Adipocyte (in vitro differentiated cells): ENCODE measurements around the gene DAPK1.

Experiments
- DNase-seq: peaks from one replicate; pipeline ENCODE4 v3.0.0-alpha.2; 2015; ENCODE audit warnings: low read depth
- H3K27me3 ChIP-seq: replicated peaks from 2 replicates; pipeline ENCODE4 v1.7.0; 2013; ENCODE audit warnings: mild to moderate bottlenecking, low read length, moderate library complexity; ENCODE audit not compliant: control insufficient read depth, insufficient read depth
- H3K36me3 ChIP-seq: 2 replicates; pipeline ENCODE4 v1.7.0; 2013; ENCODE audit warnings: low read length, mild to moderate bottlenecking, moderate library complexity; ENCODE audit not compliant: control insufficient read depth, insufficient read depth, severe bottlenecking
- H3K4me1 ChIP-seq: 2 replicates; pipeline ENCODE4 v1.7.0; 2013; ENCODE audit warnings: mild to moderate bottlenecking, low read length, moderate library complexity; ENCODE audit not compliant: control insufficient read depth, insufficient read depth
- H3K4me3 ChIP-seq: 2 replicates; pipeline ENCODE4 v1.7.0; 2013; ENCODE audit warnings: mild to moderate bottlenecking, low read length, moderate library complexity
- H3K9ac ChIP-seq: 2 replicates; pipeline ENCODE4 v1.7.0; 2013; ENCODE audit warnings: mild to moderate bottlenecking, low read length, moderate library complexity
- H3K9me3 ChIP-seq: 2 replicates; pipeline ENCODE4 v1.7.0; 2013; ENCODE audit warnings: mild to moderate bottlenecking, low read length, moderate library complexity; ENCODE audit not compliant: control insufficient read depth

DAPK1 gene

GRCh38 chr9:87562062-87562461, 64.4 kb downstream of the DAPK1 start:
- Histone ChIP-seq H3K27me3 (no peaks in the 10 kb centered on the region), H3K9ac (no peak overlapping the region), H3K9me3 (no peaks in the 10 kb centered on the region), H3K36me3 (no peaks in the 10 kb centered on the region), H3K4me1 (peaks cover 19% of the 10 kb centered on the region), H3K4me3 (no peak overlapping the region)
- DNase-seq: no peak

GRCh38 chr9:87562530-87563170, 65.0 kb downstream of the DAPK1 start:
- H3K9me3 ChIP-seq: no peaks in the 10 kb centered on the region
- H3K36me3 ChIP-seq: no peaks in the 10 kb centered on the region
- H3K9ac ChIP-seq: no peak overlapping the region
- peaks cover 22% of the 10 kb centered on the region for H3K4me1 ChIP-seq
- DNase-seq: no peak
- H3K4me3 ChIP-seq: no peak overlapping the region
- H3K27me3 ChIP-seq: no peaks in the 10 kb centered on the region

GRCh38 chr9:87564111-87564510, 66.4 kb downstream of the DAPK1 start:
- Histone ChIP-seq H3K36me3 (no peaks in the 10 kb centered on the region), H3K27me3 (no peaks in the 10 kb centered on the region), H3K9me3 (no peaks in the 10 kb centered on the region), H3K4me3 (no peak overlapping the region), H3K9ac (no peak overlapping the region), H3K4me1 (peaks cover 14% of the 10 kb centered on the region)
- DNase-seq: no peak

- peaks cover 20% of the 10 kb centered on the region for H3K4me1 ChIP-seq
- no peaks in the 10 kb centered on the region for H3K27me3 ChIP-seq
- H3K36me3 ChIP-seq: no peaks in the 10 kb centered on the region
- no peaks in the 10 kb centered on the region for H3K9me3 ChIP-seq
- no peak overlapping the region for H3K4me3 ChIP-seq
- DNase-seq: no peak
- no peak overlapping the region for H3K9ac ChIP-seq
Measured at GRCh38 chr9:87564791-87565241, 67.1 kb downstream of the DAPK1 start.

- H3K27me3 ChIP-seq: no peaks in the 10 kb centered on the region
- no peak for DNase-seq
- peaks cover 24% of the 10 kb centered on the region for H3K4me1 ChIP-seq
Measured at GRCh38 chr9:87567001-87567400, 69.3 kb downstream of the DAPK1 start.

GRCh38 chr9:87567571-87567970, 69.9 kb downstream of the DAPK1 start:
- H3K27me3 ChIP-seq: no peaks in the 10 kb centered on the region
- no peak for DNase-seq
- H3K9me3 ChIP-seq: no peaks in the 10 kb centered on the region
- peak overlapping the region; percentile 21 for H3K4me3 ChIP-seq
- no peak overlapping the region for H3K9ac ChIP-seq
- H3K36me3 ChIP-seq: no peaks in the 10 kb centered on the region
- H3K4me1 ChIP-seq: peaks cover 24% of the 10 kb centered on the region

More at GRCh38 chr9:87567001-87567400, 69.3 kb downstream of the DAPK1 start:
- H3K36me3 ChIP-seq: no peaks in the 10 kb centered on the region
- H3K9me3 ChIP-seq: no peaks in the 10 kb centered on the region
- no peak overlapping the region for H3K4me3 ChIP-seq
- no peak overlapping the region for H3K9ac ChIP-seq

GRCh38 chr9:87567983-87568382, 70.3 kb downstream of the DAPK1 start:
- no peak for DNase-seq
- H3K9ac ChIP-seq: no peak overlapping the region
- no peaks in the 10 kb centered on the region for H3K27me3 ChIP-seq
- H3K4me3 ChIP-seq: peak overlapping the region; percentile 21
- H3K4me1 ChIP-seq: peaks cover 24% of the 10 kb centered on the region
- no peaks in the 10 kb centered on the region for H3K36me3 ChIP-seq
- no peaks in the 10 kb centered on the region for H3K9me3 ChIP-seq

- no peak overlapping the region for H3K4me3 ChIP-seq
- H3K27me3 ChIP-seq: no peaks in the 10 kb centered on the region
- no peaks in the 10 kb centered on the region for H3K9me3 ChIP-seq
- no peak overlapping the region for H3K9ac ChIP-seq
- H3K36me3 ChIP-seq: no peaks in the 10 kb centered on the region
- DNase-seq: no peak
- H3K4me1 ChIP-seq: peaks cover 24% of the 10 kb centered on the region
Measured at GRCh38 chr9:87568401-87568800, 70.7 kb downstream of the DAPK1 start.

- H3K9me3 ChIP-seq: no peaks in the 10 kb centered on the region
- H3K4me1 ChIP-seq: peaks cover 24% of the 10 kb centered on the region
- no peak overlapping the region for H3K9ac ChIP-seq
- H3K4me3 ChIP-seq: no peak overlapping the region
- no peaks in the 10 kb centered on the region for H3K36me3 ChIP-seq
- no peaks in the 10 kb centered on the region for H3K27me3 ChIP-seq
- no peak for DNase-seq
Measured at GRCh38 chr9:87569008-87569509, 71.4 kb downstream of the DAPK1 start.

- Histone ChIP-seq H3K36me3 (no peaks in the 10 kb centered on the region), H3K4me1 (peaks cover 24% of the 10 kb centered on the region), H3K27me3 (no peaks in the 10 kb centered on the region), H3K9ac (no peak overlapping the region), H3K9me3 (no peaks in the 10 kb centered on the region), H3K4me3 (no peak overlapping the region)
- DNase-seq: no peak
Measured at GRCh38 chr9:87569518-87569917, 71.9 kb downstream of the DAPK1 start.

GRCh38 chr9:87570000-87570908, 72.6 kb downstream of the DAPK1 start:
- H3K9ac ChIP-seq: no peak overlapping the region
- peaks cover 17% of the 10 kb centered on the region for H3K4me1 ChIP-seq
- no peaks in the 10 kb centered on the region for H3K36me3 ChIP-seq
- no peak overlapping the region for H3K4me3 ChIP-seq
- no peaks in the 10 kb centered on the region for H3K27me3 ChIP-seq
- no peaks in the 10 kb centered on the region for H3K9me3 ChIP-seq
- no peak for DNase-seq
